Activated CD4-positive, CD25-positive, alpha-beta regulatory T cell treated with anti-CD3 and anti-CD28 coated beads, Interleukin-2, amount 50 U/mL, for 24 hours (primary cell): ENCODE measurements around the gene SACM1L.

Source experiments
- ATAC-seq, 2 donors: fragments of 150-1000 bp; cut with Tn5 transposase; one replicate each; pipeline ENCODE4 v1.10.0; 2021; ENCODE audit warnings: mild to moderate bottlenecking in 1 of 2, moderate library complexity in 1 of 2

Gene SACM1L

DNA sequence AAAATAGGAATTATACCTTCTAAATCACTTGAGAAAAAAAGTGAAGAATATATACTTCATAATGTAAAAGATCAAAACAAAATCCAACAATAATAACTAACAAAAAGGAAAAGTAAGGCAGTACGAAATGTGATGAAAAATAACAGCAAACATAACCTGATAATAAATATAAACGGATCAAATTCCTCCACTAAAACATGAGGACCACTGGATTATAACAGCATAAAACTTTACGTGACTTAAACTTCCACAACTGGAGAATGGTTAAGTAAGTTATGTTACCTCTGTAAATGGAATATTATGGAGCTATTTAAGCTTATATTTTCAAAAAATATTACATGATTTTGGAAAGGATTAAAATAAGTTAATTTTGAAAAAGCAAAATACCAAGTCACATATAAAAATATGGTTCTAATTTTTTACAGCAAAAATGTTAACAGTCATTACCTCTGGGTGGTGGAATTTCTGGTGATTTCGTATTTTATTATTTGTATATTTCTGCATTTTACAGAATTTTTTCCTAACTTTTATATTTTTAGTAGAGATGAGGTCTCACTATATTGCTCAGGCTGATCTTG lies 100.1 kb downstream of the SACM1L start:
- no peak for ATAC-seq

DNA sequence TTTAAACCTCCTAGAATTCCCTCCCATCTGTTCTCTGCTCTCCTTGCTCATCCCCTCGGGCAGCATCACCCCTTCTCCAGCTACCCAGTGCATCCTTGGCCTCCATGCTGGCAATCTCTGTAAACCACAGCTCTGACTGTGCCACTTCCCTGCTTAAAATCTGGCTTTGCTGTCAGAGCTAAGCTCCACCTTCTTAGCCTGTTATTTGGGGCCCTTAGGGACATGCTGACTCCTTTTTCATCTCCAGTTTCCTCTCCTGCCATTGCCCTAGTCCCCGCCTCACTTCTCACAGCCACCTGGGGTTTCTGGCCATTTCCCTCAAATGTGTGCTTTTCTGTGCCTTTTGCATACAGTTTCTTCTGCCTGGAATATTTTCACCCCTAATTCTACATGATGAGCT lies 101.4 kb downstream of the SACM1L start:
- ATAC-seq: no peak

- no peak for ATAC-seq
These were observed 102.8 kb downstream of the SACM1L start for GRCh38 chr3:45792036-45792435.

- ATAC-seq: no peak
These were observed 103.4 kb downstream of the SACM1L start for GRCh38 chr3:45792516-45793172.

- ATAC-seq: no peak
These were observed 104.4 kb downstream of the SACM1L start for GRCh38 chr3:45793482-45794176.

DNA sequence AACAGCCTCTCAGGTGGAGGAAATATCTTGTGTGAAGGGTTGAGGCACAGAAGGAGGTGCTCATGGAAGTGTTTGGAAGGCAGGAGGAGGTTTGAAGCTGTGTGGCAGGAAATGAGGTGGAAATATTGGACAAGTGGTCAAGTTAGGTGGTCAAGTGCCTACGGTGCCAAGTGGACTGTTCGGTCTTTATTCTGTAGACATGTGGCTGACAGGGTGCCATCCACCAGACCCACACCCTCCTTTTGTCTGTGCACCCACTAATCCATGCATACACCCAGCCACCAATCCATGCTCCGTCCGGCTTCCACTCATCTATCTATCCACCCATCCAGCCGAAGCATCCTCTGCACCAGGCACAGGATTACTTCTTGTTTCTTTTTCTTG lies 105.0 kb downstream of the SACM1L start:
- ATAC-seq: no peak

- ATAC-seq: no peak
These were observed 105.5 kb downstream of the SACM1L start for GRCh38 chr3:45794660-45795059.
